ENCODE measurements around the gene UBFD1. TPM values are rescaled to one million over a fixed set of nuclear protein-coding genes. Genes with fewer than 3 reads are reported as not detected.

UBFD1 gene
- total RNA-seq, 1 experiment from 2014 or later = 49.1 TPM

- H3K27ac Mint-ChIP-seq (ENCODE audit: low read depth, unreplicated experiment) = no peak overlapping the region
- no peak for DNase-seq (ENCODE audit: unreplicated experiment)
- H3K9me3 Mint-ChIP-seq (ENCODE audit: unreplicated experiment) = no peaks in the 10 kb centered on the region
- TF ChIP-seq CTCF (IDR thresholded peaks at IDR 0.05; ENCODE audit: unreplicated experiment) = no peak
- CTCF ChIA-PET = interaction anchor here (1.0 to 1.6 kb wide), 2 partner anchors 8 to 46 kb away, joined by 3 to 7 read pairs; partner anchors contain the start of gene UBFD1
- no peak overlapping the region for H3K4me3 Mint-ChIP-seq (ENCODE audit: unreplicated experiment)
- H3K36me3 Mint-ChIP-seq (ENCODE audit: insufficient read depth, unreplicated experiment) = peaks cover 61% of the 10 kb centered on the region
- BruUV-seq (replicated peaks) = no TSS peak
- H3K27me3 Mint-ChIP-seq (ENCODE audit: insufficient read depth, unreplicated experiment) = no peaks in the 10 kb centered on the region
- POLR2A ChIA-PET = interaction anchor here (0.5 to 1.7 kb wide), 3 partner anchors 8 to 39 kb away, joined by 3 to 5 read pairs (median 4); partner anchors contain the start of gene GGA2
- intact Hi-C loops (cut with micrococcal nuclease) = no loop called here
- no peaks in the 10 kb centered on the region for H3K4me1 Mint-ChIP-seq (ENCODE audit: insufficient read depth, unreplicated experiment)
Measured at GRCh38 chr16:23549938-23550337, 7.6 kb upstream of the UBFD1 start.

DNA sequence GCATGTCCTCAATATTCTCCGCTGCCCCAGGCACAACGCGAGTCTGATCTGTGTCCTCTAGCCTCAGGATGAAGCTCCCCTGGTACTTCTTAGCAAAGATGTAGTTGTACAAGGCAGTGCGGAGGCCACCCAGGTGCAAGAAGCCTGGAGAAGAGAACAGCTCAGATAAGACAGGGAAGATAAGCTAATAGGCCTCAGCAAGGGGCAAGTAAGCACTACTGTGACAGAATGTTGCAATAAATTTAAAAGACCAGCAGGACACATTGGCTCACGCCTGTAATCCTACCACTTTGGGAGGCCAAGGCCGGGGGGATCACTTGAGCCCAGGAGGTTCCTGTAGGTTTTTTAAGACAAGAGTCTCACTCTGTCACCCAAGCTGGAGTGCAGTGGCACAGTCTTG, 5.4 kb upstream of the UBFD1 start:
- peaks cover 6% of the 10 kb centered on the region for H3K4me1 Mint-ChIP-seq (ENCODE audit: insufficient read depth, unreplicated experiment)
- TF ChIP-seq CTCF (IDR thresholded peaks at IDR 0.05; ENCODE audit: unreplicated experiment) = no peak
- BruUV-seq (replicated peaks) = no TSS peak
- H3K4me3 Mint-ChIP-seq (ENCODE audit: unreplicated experiment) = no peak overlapping the region
- intact Hi-C loops (cut with micrococcal nuclease) = no loop called here
- no peaks in the 10 kb centered on the region for H3K9me3 Mint-ChIP-seq (ENCODE audit: unreplicated experiment)
- ChIA-PET POLR2A (no interaction called here), CTCF (interaction anchor here (0.7 to 1.5 kb wide), 4 partner anchors 13 to 117 kb away, joined by 3 to 4 read pairs (median 4); no protein-coding TSS in a partner anchor)
- H3K27ac Mint-ChIP-seq (ENCODE audit: low read depth, unreplicated experiment) = no peak overlapping the region
- peaks cover 51% of the 10 kb centered on the region for H3K36me3 Mint-ChIP-seq (ENCODE audit: insufficient read depth, unreplicated experiment)
- no peak for DNase-seq (ENCODE audit: unreplicated experiment)
- H3K27me3 Mint-ChIP-seq (ENCODE audit: insufficient read depth, unreplicated experiment) = no peaks in the 10 kb centered on the region

- Mint-ChIP-seq H3K27me3 (ENCODE audit: insufficient read depth, unreplicated experiment) (no peaks in the 10 kb centered on the region), H3K27ac (ENCODE audit: low read depth, unreplicated experiment) (peak overlapping the region; percentile 18), H3K4me1 (ENCODE audit: insufficient read depth, unreplicated experiment) (peaks cover 6% of the 10 kb centered on the region), H3K9me3 (ENCODE audit: unreplicated experiment) (no peaks in the 10 kb centered on the region), H3K36me3 (ENCODE audit: insufficient read depth, unreplicated experiment) (peaks cover 34% of the 10 kb centered on the region), H3K4me3 (ENCODE audit: unreplicated experiment) (no peak overlapping the region)
- intact Hi-C loops (cut with micrococcal nuclease) = no loop called here
- POLR2A ChIA-PET = interaction anchor here (0.6 to 0.8 kb wide), 4 partner anchors 23 to 971 kb away, joined by 3 to 4 read pairs (median 4); partner anchors contain the start of gene COG7
- no peak for TF ChIP-seq CTCF (IDR thresholded peaks at IDR 0.05; ENCODE audit: unreplicated experiment)
- no TSS peak for BruUV-seq (replicated peaks)
- CTCF ChIA-PET = interaction anchor here (0.7 to 1.4 kb wide), 4 partner anchors 10 to 373 kb away, joined by 3 to 5 read pairs (median 3); partner anchors contain the start of gene NDUFAB1
- DNase-seq (ENCODE audit: unreplicated experiment) = no peak
Measured at GRCh38 chr16:23554536-23554935, 3.0 kb upstream of the UBFD1 start.

- no TSS peak for BruUV-seq (replicated peaks)
- POLR2A ChIA-PET = interaction anchor here (0.6 to 2.7 kb wide), 22 partner anchors 7 to 1457 kb away, joined by 3 to 24 read pairs (median 4); partner anchors contain the start of genes ARHGAP17, DCTN5, GGA2 and PALB2
- Mint-ChIP-seq H3K4me3 (ENCODE audit: unreplicated experiment) (peak overlapping the region; percentile 96), H3K9me3 (ENCODE audit: unreplicated experiment) (no peaks in the 10 kb centered on the region), H3K4me1 (ENCODE audit: insufficient read depth, unreplicated experiment) (peaks cover 10% of the 10 kb centered on the region), H3K36me3 (ENCODE audit: insufficient read depth, unreplicated experiment) (peaks cover 36% of the 10 kb centered on the region), H3K27ac (ENCODE audit: low read depth, unreplicated experiment) (peak overlapping the region; percentile 88), H3K27me3 (ENCODE audit: insufficient read depth, unreplicated experiment) (no peaks in the 10 kb centered on the region)
- intact Hi-C loops (cut with micrococcal nuclease) = loop anchor here (1.0 to 2.0 kb wide), 4 partner anchors 38 to 170 kb away; partner anchors contain the start of genes COG7 and NDUFAB1
- DNase-seq (ENCODE audit: unreplicated experiment) = peak; percentile 74
- TF ChIP-seq CTCF (IDR thresholded peaks at IDR 0.05; ENCODE audit: unreplicated experiment) = no peak
- CTCF ChIA-PET = interaction anchor here (0.6 to 2.5 kb wide), 19 partner anchors 8 to 1021 kb away, joined by 3 to 12 read pairs (median 3); partner anchors contain the start of gene NDUFAB1
Measured at GRCh38 chr16:23557779-23558702, 514 bp downstream of the UBFD1 start.
